Activated effector memory CD4-positive, alpha-beta T cell treated with anti-CD3 and anti-CD28 coated beads, Interleukin-2, amount 50 U/mL, for 16 hours (primary cell): ENCODE results near the gene EXOC2.

ENCODE experiments used
- DNase-seq: peaks from one replicate; pipeline ENCODE4 v3.0.0-alpha.2; 2020

EXOC2 gene

GRCh38 chr6:518218-518617 is 174.7 kb downstream of the EXOC2 start:
- no peak for DNase-seq

- DNase-seq: no peak
Measured at GRCh38 chr6:516213-516612, 176.7 kb downstream of the EXOC2 start.

- no peak for DNase-seq
Measured at GRCh38 chr6:515267-515666, 177.7 kb downstream of the EXOC2 start.

- no peak for DNase-seq
Measured at GRCh38 chr6:514396-514978, 178.5 kb downstream of the EXOC2 start.

- DNase-seq: no peak
Measured at GRCh38 chr6:513961-514360, 179.0 kb downstream of the EXOC2 start.

- no peak for DNase-seq
Measured at GRCh38 chr6:513058-513457, 179.9 kb downstream of the EXOC2 start.

- DNase-seq: no peak
Measured at GRCh38 chr6:511488-512137, 181.3 kb downstream of the EXOC2 start.

GRCh38 chr6:509676-510075 is 183.3 kb downstream of the EXOC2 start:
- DNase-seq: no peak

GRCh38 chr6:508614-509013 is 184.3 kb downstream of the EXOC2 start:
- DNase-seq: no peak

- no peak for DNase-seq
Measured at GRCh38 chr6:508006-508405, 184.9 kb downstream of the EXOC2 start.

GRCh38 chr6:506920-507622 is 185.9 kb downstream of the EXOC2 start:
- no peak for DNase-seq

GRCh38 chr6:506508-506907 is 186.4 kb downstream of the EXOC2 start:
- peak; percentile 80 for DNase-seq

- DNase-seq: no peak
Measured at GRCh38 chr6:505374-505773, 187.6 kb downstream of the EXOC2 start.

GRCh38 chr6:504446-504980 is 188.4 kb downstream of the EXOC2 start:
- no peak for DNase-seq

- no peak for DNase-seq
Measured at GRCh38 chr6:503610-504362, 189.2 kb downstream of the EXOC2 start.

- DNase-seq: no peak
Measured at GRCh38 chr6:502761-503160, 190.2 kb downstream of the EXOC2 start.

GRCh38 chr6:501891-502601 is 190.9 kb downstream of the EXOC2 start:
- peak; percentile 90 for DNase-seq

- DNase-seq: peak; percentile 73
Measured at GRCh38 chr6:499617-500016, 193.3 kb downstream of the EXOC2 start.

GRCh38 chr6:498795-499231 is 194.1 kb downstream of the EXOC2 start:
- peak; percentile 77 for DNase-seq

- no peak for DNase-seq
Measured at GRCh38 chr6:497258-497657, 195.7 kb downstream of the EXOC2 start.

- no peak for DNase-seq
Measured at GRCh38 chr6:496649-497048, 196.3 kb downstream of the EXOC2 start.

- peak; percentile 75 for DNase-seq
Measured at GRCh38 chr6:494394-494793, 198.5 kb downstream of the EXOC2 start.

- DNase-seq: no peak
Measured at GRCh38 chr6:493840-494239, 199.1 kb downstream of the EXOC2 start.
